GM21360 (cell line): ENCODE results near the gene CLIC5.

Experiments
- ATAC-seq: cut with Tn5 transposase; IDR thresholded peaks from one replicate; pipeline ENCODE4 v1.9.1; 2021; ENCODE audit warnings: mild to moderate bottlenecking, moderate library complexity; ENCODE audit not compliant: unreplicated experiment

Gene CLIC5

DNA sequence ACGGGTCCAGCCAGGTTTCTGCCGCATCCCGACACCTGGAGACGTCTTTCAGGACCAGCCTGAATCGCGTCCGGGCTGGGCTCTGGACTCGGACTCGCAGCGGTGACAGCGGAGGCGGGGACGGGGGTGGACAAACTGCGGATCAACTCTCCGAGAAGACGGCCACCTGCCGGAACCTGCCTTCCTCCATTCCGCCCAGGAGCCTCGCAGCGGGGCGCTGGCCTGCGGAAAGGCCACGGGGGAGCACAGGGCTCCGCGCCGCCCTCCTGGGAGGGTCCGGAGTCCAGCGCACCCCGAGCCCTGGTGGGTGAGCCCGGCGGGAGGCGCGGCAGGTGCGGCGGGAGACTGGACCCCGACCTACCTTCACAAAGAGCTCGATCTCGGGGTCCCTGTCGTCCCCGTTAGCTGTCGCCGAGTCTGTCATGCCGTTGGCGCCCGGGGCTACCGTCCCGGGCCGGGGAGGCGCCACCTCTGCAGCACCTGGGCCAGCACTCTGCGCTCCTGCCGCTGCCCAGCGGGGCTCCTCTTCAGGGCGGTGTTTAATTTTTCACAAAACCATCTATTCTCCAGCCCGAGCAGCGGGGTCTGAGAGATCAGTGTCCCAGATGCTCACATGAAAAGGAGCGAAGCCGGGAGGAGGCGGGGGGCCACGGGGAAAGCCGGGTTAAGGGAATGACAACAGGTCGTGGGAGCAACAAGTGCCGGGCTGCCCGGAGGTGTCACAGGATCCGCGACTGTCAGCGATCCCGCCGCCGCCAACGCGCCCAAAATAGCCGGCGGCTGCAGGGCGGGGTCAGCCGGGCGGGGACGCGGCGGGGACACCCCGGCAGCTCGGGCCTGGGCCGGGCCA lies at the start of gene CLIC5:
CLIC5 (minus strand) TSS at position 742 of the 850 bp plus-strand sequence; CDS start at position 424, 318 bp downstream.
- no peak for ATAC-seq

DNA sequence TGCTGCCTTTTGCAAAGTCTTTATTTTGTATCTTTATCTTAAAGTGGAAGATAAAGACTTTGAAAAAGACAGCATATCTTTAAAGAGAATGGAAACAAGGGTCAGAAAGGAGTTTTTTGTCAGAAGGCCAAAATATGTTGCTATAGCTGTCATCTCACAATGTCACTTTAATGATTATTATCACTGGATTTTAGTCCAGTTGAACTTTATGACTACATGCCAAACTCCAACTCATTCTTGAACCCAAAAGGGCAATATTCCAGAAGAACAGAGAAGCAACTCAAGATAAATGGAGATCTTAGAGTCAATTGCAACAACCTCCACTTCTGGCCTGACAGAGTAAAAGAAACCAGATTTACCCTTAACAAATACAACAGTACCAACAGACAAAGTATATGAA lies 47.3 kb upstream of the CLIC5 start:
- ATAC-seq: no peak

DNA sequence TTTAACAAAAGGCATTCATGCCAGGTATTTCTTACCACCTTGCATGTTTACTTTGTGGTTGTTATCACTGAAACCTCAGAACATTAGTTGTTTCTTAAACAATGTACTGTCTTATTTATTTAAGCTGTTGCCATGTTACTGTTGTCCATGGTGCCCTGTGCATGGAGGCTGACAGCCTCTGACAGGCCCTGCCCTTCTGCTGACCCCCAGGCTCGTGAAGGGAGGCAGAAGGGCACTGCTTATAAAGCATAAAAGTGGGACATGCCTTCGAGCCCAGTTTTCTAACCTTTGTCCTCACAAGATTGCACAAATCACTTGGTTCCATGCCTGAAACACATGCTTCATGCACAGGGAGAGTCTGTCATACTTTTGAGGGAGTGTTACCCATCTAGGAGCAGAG lies 46.7 kb upstream of the CLIC5 start:
- ATAC-seq: no peak

DNA sequence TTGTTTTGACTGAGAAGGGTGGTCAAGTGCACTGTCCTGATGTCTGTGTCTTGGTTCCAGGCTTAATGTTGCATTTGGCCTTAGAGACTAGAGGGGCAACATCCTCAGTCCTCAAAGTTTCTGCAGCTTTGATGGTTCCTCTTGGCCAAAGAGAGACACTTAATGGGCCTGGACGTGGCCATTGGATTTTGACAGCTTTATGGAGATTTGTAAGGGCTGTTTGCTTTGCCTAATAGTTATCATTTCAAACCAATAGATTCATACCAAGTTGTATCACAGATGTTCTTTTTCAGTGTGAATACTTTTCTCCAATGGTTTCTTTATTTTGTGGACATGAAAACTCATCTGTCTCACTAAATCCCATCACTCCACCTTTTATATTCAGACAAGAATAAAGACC lies 45.8 kb upstream of the CLIC5 start:
- no peak for ATAC-seq

DNA sequence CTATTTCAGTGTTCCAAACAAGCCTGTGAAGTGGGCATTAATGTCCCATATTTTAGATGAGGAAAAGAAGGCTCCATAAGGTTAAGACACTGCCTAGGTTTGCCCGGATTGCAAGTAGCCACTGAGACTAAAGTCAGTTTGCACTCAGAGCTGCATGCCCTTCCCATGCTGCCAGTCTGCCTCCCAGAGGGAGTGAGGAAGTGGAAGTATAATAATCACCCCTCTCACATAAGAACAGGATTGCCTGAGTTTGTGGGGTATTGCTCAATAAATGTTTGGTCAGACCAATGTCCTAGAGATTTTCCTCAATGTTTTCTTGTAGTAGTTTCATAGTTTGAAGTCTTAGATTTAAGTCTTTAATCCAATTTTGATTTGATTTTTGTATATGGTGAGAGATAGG lies 43.9 kb upstream of the CLIC5 start:
- no peak for ATAC-seq

DNA sequence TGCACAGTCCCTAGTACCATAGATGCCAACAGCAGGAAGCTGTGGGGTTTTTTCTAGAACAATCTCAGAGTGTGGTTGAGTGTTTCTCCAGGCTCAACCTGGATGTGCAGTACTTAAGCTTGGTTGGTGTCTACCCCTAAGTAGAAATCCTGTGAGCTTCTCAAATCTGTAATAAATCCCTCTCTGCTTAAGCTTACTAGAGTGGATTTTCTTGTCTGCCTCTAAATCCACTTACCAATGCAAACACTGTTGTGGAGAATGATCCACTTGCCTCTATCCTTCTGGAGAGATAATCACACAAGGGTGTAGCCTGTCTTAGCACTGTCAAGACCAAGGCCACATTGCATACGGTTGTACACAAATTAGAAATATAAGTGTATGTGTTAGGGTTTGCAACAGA lies 43.3 kb upstream of the CLIC5 start:
- no peak for ATAC-seq

DNA sequence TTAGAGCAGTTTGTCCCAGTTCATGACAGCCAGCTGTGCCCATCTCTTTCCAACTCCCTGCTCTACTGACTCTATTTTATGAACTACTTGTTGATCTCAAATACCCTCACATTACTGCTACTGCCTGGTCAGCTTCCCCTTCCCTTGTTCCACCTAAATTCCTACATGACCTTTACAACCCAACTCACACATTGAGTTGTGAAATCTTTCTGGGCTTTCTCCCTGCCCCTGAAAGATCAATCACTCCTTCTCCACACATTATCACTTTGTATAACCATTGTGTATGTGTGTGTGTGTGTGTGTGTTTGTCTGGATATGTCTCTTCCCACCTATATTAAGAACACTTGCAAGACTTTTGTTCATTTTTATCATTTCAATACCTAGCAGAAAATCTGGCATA lies 42.1 kb upstream of the CLIC5 start:
- ATAC-seq: no peak

DNA sequence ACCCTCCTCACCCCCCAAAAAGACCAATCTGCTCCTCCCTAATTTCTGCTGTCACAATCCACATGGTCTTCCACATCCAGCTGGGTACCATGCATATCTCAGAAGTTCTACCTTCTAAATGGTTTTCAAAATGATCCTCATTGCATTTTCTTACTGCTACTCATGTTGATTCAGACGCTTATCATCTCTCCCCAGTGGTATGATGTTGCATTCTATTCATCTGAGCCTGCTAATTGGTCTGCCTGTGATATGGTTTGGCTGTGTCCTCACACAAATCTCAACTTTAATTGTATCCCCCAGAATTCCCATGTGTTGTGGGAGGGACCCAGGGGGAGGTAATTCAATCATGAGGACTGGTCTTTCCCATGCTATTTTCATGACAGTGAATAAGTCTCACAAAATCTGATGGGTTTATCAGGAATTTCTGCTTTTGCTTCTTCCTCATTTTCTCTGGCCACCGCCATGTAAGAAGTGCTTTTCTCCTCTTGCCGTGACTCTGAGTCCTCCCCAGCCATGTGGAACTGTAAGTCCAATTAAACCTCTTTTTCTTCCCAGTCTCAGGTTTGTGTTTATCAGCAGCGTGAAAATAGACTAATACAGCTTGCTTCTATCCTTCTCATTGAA lies 41.4 kb upstream of the CLIC5 start:
- no peak for ATAC-seq

DNA sequence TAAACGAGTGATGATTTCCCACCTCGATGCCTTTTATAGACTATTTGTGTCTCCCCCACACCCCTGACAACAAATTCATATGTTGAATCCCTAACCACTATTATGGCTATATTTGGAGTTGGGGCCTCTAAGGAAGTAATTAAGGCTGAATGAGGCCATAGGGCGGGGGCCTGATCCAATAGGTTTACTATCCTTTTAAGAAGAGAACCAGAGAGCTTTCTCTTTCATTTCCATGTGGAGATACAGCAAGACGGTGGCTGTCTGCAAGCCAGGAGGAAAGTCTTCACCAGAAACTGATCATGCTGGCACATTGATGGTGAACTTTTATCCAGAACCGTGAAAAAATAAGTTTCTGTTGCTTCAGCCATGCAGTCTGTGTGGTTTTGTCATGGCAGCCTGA lies 38.9 kb upstream of the CLIC5 start:
- ATAC-seq: no peak

DNA sequence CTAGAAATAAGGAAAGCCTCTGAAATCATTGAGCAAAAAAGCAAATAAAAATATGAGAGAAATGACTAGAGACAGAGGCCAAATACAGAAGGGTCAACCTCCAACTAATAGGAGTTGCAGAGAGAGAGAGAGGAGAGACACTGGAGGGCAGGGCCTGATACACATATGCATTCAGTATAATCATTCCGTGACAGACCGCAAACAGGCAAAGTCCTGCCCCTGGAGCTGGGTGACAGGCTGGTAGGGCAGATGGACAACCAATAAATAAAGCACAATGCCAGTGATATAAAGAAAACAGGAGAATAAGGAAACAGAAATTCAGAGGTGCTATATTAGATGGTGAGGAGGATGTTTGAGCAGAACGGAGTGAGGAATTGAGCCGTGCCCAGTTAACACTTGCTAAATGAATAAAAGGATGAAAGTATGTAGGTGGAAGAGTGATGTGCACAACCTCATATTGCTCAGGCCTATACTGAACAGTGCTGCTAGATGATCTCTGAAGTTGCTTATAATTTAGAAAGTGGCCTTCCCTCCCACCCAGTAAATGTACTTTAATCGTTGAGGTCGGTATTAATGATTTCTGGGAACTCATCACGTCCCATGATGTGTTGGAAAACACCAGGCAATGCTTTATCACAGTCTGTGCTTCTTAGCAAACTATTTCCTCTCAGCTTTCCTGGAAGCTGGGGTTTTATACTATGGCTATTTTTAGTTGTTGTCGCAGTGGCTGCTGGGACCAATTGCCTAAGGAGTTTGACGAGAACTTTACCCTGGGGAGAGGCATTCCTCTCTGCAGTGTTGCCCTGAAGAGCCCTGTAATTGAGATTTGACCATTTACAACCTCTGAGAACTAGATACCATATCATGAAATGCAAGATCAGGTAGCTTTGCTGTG lies 37.6 kb upstream of the CLIC5 start:
- ATAC-seq: no peak

DNA sequence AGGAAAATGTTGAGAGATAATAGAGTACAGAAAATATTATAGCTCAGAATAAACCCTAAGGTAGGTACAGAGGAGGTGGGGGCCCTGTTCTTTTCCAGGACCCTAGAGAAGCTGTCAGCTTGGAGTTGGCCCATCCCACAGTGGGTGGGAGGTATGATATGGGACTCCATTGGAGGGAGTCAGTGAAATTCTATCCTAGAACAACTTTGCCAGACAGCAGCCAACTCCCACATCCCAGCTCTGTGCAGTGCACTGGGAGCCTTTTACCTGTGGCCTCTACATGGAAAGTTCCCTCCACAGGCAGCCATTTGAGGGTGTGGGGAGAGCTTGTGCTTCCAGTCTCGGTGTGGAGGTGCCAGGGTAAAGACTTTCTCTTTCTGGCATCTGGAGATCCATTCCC lies 36.8 kb upstream of the CLIC5 start:
- no peak for ATAC-seq

DNA sequence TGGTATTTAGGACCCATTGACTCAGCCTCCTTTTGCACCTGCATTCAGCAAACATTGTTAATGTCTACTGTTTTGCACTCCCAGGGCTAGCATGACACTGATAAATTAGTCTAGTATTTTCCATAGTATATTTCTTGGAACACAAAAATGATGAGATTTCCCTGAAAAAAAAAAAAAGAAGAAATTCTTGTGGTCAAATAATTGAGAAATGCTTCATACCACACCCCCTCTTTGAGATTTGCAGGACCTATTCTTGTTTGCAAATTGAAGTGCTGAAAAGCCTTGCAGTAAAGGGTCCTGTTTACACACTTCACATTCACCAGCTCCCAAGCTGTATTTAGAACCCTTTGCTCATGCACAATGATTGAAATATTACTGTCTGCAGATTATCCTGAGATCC lies 36.3 kb upstream of the CLIC5 start:
- no peak for ATAC-seq

DNA sequence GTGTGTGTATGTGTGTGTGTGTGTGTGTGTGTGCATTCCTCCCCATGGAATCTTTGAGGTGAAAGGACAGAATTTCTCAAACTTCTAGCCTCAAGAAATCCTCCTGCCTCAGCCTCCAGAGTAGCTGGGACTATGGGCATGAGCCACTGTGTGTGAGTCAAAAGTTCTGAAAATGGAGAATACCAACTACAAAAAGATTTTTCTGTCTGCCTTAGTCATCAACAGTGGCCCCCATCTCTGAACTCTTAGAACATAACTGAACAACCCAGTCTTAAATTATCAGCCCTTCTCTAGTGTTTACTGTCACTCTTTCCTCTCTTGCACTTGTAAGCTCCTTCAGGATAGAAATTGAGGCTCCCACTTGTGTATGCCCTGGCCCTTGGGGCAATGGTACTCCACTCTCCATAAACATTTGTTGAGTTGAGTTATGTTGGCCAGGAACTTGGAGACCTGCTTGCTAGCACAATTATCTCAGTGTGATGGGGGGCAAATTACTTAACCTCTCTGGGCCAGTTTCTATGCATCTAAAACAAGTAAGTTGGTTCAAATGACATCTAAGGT lies 35.3 kb upstream of the CLIC5 start:
- no peak for ATAC-seq

DNA sequence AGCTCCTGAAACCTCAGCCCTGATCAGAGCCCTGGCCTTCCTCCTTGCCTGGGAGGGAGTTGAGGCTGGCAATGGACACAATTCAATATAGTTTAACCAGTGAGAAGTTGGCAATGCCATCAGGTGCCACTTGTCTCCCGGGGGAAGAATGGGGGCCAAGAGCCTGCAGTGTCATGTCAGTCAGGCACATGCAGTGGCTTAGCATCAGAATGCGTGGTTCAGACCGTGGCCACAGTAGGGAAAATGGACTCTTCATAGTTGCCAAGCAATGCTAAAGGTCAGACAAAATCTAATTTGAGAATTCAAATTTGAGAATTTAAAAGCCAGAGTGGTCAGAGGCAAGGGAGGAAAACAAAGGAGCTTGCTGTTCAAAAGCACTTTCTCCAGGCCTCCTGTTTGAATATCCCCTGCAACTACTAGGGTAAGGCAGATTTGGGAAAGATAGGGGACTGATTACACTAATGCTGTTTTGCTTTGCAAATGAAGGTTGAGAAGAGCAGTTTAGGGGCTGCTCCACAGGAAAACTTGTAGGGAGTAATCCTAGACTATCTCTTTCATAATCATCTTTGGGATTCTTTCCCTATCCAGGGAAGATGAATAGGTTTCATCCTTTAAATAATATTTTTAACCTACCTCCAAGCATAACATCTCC lies 33.1 kb upstream of the CLIC5 start:
- no peak for ATAC-seq

DNA sequence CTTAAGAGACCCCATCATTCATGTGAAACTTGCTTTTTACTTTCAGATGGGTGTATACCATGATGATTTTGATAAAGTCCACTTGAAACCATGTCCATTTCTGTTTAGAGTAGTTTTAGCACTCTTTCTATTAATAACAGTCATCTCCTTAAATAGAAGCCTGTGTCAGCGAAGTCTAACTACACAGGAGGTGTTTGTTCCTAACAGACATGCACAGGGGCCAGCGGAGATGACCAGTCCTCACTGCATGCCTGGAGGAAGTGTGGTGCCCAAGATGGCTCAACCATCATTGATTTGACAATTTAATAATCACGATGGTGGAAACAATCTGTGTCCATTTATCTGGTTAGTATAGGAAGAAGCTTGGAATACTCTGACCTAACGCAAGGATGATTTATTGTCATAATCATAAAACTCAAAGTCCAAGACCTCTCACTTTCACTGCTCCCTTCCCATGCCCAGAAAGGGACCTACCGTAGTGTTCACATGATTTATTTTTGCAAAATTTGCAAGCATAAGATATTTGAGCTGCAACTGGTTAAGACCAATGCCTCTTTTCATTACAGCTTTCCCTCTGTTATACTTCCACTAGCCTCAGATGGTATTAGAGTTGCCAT lies 31.0 kb upstream of the CLIC5 start:
- ATAC-seq: no peak

DNA sequence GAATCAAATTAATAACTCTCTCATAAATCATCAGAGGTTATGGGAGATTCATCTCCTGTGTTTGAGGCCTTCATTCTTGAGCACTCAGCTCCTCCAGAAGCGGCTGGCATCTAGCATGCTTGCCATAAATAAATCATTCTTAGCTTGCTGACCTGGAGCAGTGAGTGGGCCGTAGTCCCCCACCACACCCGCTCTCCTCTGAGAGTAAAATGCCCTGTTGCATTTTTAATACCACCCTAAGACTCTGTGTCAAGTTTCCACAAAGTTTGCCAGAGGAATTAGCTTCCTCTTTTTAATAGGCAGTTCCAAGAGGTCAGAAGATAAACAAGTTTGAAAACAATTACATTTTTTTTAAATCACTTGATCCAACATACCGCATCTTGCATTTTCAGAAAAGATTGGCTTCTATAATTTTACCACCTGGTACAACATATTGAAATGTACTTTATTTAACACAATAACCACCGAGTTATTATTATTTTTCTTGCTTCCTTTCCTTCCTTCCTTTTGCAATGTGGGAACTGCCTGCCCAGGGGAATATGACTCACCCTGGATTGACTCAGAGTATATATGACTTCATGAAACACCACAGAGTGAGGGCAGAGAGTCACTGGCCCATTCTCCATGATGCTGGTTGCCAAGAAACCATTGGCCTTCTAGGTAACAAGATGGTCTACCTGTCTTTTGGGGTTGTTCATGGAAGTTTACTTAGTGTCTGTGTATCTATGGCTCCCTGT lies 29.4 kb upstream of the CLIC5 start:
- no peak for ATAC-seq

DNA sequence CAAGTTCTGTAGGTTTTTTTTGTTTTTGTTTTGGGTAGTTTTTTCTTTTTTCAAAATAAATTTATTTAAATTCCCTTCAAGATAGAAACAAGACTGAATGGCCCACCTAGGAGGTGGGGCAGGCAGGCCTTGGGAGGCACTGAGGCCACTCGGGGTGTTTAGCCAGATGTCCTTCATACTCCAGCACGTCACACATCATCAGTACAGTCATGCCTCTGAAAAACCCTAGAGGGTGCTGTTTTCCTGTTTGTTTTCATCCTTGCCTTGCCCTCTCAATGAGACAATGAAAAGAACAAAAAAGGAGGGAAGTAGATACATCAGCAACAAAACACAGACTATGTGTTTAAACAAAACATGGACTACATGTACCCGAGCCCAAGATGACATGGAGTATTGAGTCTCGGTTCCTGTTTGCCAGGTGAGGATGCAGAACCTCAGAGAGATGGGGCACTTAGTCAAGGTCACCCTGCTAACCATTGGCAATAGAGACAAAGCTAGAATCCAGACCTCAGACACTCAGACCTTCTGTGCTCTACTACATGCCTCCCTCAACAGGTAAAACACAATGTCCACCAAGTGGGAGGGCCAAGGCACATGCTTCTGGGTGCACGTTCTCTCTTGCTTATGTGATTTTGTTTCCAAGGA lies 26.8 kb upstream of the CLIC5 start:
- ATAC-seq: peak; percentile 92

DNA sequence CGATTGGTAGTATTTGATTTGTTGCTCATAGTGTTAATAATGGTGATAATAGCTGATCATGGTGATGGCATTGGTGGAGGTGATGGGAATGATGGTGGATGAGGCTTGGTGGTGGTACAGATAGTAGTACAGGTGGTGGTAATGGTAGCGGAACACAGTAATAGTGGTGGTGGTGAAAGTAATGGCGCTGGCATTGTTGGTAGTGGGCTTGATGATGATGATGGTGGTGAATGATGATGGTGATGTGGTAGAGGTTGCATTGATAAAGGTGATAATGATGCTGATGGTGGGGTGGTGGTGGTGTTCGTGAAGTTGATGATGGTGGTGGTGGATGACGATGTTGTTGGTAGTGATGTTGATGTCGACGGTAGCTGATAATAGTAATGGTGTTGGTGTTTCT lies 24.6 kb upstream of the CLIC5 start:
- ATAC-seq: no peak

DNA sequence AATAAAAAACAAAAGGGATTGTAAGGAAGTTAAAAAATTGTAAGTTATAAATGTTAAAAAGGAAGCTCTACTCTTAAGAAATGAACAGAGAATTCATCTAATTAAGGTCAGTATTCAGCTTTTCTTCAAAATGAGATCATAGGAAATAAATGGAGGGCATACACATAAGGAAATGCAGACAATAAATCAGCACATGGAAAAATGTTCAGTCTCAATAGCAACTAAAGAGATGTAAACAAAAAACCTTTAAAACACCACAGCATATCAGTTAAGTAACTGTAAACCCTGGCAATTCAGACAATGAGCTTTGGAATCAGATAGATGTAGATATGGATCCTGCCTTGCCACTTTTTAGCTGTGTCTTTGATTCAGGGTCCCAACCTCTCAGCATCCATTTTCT lies 24.0 kb upstream of the CLIC5 start:
- no peak for ATAC-seq
